Adipose tissue (tissue), 3 donors: ENCODE measurements around the gene MTSS2. TPM values are rescaled to one million over a fixed set of nuclear protein-coding genes. Genes with fewer than 3 reads are reported as not detected.
"Not testable (repeated sequence)": the region's sequence is repeated elsewhere in the genome, so short reads cannot be mapped to it uniquely, and the experiment has no call there.

Experiments
- H3K27ac ChIP-seq: one replicate; pipeline ENCODE4 v1.5.1; 2013; ENCODE audit warnings: low read depth, low read length
- WGBS, 3 donors: extraction: QIAGEN DNeasy Blood & Tissue Kit; methylation state at CpG; one replicate each; pipeline ENCODE4 v1.1.7; 2013; 5-methylcytosine and 5-hydroxymethylcytosine counted together
- polyA plus RNA-seq, 3 donors: library from polyadenylated mRNA; stranded (reverse); fragments of 200-250 nt; gene quantifications; one replicate each; pipeline ENCODE4 v1.2.3, GENCODE V29; 2013
- donor health status: healthy with polysubstance abuse.
- donor health status: Bipolar disorder and iron deficiency.
- donor health status: healthy.

Gene MTSS2
- polyA plus RNA-seq, 3 donors, result 9.4 to 36.6 (median 32.7) TPM

DNA sequence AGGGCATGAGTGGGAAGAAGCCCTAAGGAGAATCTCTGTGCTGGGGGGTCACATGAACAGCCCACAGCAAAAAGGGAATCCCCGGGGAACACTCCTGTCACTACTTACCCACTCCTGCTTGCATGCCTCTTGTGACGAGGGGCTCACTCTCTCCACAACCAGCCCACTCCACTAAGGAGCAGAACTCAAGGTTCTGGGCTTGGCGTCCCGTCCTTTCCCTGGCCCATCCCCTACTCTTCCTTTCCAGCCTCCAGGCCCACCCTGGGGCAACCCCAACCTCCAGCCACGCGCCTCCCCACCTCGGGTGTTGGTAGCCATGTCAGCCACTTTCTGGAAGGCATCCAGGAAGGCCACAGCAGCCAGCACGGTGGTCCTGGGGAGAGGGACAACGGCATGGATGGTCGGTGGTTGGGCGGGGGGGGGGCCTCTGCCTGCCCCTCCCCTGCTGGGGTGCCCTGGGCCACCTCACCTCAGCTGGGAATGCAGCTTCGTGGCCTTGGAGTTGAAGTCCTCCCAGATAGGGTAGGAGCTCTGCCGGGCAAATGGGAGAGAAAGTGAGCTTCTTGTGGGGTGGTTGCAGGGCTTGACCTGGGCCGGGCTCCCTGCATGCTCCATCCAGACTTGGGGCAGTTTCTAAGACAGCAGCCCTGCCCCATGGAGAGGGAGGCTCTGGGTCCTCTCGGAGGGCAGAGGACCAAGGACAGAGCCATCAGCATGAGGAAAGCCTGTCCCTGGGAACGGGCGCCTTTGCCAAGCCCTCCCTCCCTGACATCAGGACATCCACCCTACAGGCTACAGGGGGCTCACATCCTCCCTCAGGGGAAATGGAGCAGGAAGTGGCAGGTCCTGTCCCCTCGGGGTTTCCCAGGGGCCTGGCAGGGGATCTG, 5.1 kb downstream of the MTSS2 start:
- 63 to 77% (median 69%) methylated on average over 18 of the region's 18 CpGs for WGBS, 3 donors
- no peak overlapping the region for H3K27ac ChIP-seq

GRCh38 chr16:70679671-70680494, 6.0 kb downstream of the MTSS2 start:
- WGBS, 3 donors, result 72 to 78% (median 74%) methylated on average over 55 to 80 of the region's 80 CpGs

DNA sequence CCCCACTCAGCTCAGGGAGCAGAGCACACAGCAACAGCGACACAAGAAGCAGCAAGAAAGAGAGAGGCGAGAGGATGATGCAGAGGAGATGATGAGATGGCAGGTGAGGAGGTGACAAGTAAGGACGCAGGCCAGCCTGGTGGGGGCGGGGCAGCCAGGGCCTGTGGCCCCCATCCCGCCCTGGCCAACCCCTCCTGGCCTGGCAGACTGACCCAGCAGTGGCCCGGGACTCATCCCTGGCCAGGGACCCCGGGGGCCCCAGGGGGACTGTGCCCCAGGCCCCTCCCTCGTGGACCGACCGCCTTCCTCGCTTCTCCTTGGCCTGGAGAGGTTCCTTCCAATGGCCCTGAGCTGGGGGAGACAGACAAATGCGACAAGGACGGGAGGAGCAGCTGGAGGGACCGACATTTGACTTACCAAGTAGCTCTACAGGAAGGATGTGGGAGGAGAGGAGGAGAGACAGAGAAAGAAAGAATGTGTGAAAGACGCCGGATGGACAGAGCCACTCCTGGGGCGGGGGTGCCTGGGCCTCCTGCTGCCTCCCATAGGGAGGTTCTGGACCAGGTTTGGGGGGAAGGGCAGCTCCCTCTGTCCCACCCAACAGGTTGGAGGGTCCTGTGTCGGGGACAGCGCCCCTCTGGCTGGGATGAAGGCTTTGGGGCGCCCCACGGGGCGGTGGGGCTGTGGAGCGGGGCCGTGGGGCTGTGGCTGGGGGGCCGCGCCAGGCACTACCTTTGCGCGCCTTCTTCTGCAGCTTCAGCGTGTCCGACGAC, 6.8 kb downstream of the MTSS2 start:
- no peak overlapping the region for H3K27ac ChIP-seq
- 87 to 90% (median 89%) methylated on average over 29 to 31 of the region's 31 CpGs for WGBS, 3 donors

More at GRCh38 chr16:70679671-70680494, 6.0 kb downstream of the MTSS2 start:
- H3K27ac ChIP-seq, result no peak overlapping the region

GRCh38 chr16:70678121-70678897, 7.5 kb downstream of the MTSS2 start:
- no peak overlapping the region for H3K27ac ChIP-seq

GRCh38 chr16:70677499-70678120, 8.2 kb downstream of the MTSS2 start:
- H3K27ac ChIP-seq, result no peak overlapping the region
- WGBS, 3 donors, result 92 to 95% (median 94%) methylated on average over 15 of the region's 15 CpGs

More at GRCh38 chr16:70678121-70678897, 7.5 kb downstream of the MTSS2 start:
- 94 to 96% (median 95%) methylated on average over 21 to 22 of the region's 22 CpGs for WGBS, 3 donors

DNA sequence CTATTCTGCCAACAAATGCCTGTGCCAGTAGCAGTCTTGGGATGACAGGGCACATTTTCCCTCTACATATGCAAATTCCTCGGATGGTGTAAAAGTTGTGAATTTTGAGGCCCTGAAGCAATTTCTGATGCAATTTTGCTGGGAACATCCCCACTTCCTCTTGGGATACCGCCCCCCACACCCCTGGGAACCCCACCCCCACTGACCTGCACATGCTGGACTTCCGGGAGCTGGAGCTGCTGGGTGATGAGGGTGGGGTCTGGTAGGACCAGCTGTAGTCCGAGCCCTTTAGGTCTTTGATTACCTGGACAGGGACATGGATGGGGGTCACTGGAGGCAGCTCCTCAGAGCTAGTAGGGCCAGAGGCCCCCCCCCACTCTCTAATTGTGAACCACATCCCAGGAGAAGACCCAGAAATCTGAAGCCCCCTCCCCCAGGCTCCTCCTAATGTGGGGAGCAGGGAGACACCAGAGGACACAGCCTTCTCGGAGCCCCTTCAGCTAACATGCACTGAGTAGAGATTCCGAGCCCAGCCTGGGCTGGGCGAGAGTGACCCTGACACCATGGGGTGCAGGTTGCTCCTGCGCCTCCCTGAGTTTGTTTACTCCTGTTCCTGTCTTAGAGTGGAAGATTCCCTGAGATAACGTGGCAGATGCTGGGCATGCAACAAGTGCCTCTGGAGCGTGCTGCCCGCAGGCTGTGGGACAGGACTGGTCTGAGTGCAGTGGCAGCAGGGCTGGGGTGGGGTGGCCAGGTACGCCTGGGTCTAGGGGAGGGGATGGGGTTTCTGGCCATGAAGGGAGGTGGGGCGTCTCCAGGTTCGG, 9.0 kb downstream of the MTSS2 start:
- WGBS, 3 donors, result 83 to 91% (median 86%) methylated on average over 14 of the region's 14 CpGs

DNA sequence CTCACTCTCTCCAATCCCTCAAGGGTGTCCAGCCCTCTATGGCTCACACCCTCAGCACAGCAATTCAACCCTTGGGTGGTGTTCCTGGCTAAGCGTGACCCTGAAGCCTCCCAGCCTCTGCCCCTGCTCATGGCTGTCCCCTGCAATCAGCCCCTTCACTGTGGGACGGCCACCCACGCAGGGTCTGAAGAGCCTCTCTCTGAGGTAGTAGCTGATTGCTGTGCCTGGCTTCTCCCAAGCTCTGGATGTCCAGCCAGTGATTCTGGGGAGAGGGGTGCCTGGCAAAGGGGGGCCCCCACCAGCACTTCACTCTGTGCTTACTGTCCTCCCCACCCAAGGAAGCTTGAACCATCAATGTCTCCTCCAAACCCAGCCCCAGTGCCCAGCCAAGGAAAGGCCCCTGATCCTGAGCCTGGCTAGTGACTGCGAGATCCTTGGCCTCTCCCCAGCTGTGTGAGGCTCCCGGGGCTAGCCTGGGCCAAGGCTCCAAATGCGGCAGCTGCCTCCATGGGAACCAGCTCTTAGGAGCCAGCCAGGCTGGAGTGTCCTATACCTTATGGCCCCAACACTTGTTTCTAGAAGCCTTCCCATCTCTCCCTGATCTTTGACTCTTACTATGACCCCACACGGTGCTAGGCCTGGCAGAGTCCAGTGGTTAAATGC, 9.9 kb downstream of the MTSS2 start:
- 80 to 90% (median 85%) methylated on average over 7 of the region's 7 CpGs for WGBS, 3 donors
- no peak overlapping the region for H3K27ac ChIP-seq

More for the DNA sequence above, 9.0 kb downstream of the MTSS2 start:
- H3K27ac ChIP-seq, result no peak overlapping the region

GRCh38 chr16:70674221-70675014, 11.4 kb downstream of the MTSS2 start:
- H3K27ac ChIP-seq, result no peak overlapping the region
- WGBS, 3 donors, result 92 to 94% (median 93%) methylated on average over 18 of the region's 18 CpGs

GRCh38 chr16:70670938-70671337, 14.9 kb downstream of the MTSS2 start:
- 96 to 98% (median 97%) methylated on average over 4 of the region's 4 CpGs for WGBS, 3 donors
- not testable (repeated sequence) for H3K27ac ChIP-seq

GRCh38 chr16:70670175-70670574, 15.7 kb downstream of the MTSS2 start:
- H3K27ac ChIP-seq, result no peak overlapping the region
- 92 to 96% (median 94%) methylated on average over 2 of the region's 2 CpGs for WGBS, 3 donors

GRCh38 chr16:70665806-70666735, 19.8 kb downstream of the MTSS2 start:
- H3K27ac ChIP-seq, result no peak overlapping the region
- 87 to 91% (median 89%) methylated on average over 21 to 22 of the region's 22 CpGs for WGBS, 3 donors

DNA sequence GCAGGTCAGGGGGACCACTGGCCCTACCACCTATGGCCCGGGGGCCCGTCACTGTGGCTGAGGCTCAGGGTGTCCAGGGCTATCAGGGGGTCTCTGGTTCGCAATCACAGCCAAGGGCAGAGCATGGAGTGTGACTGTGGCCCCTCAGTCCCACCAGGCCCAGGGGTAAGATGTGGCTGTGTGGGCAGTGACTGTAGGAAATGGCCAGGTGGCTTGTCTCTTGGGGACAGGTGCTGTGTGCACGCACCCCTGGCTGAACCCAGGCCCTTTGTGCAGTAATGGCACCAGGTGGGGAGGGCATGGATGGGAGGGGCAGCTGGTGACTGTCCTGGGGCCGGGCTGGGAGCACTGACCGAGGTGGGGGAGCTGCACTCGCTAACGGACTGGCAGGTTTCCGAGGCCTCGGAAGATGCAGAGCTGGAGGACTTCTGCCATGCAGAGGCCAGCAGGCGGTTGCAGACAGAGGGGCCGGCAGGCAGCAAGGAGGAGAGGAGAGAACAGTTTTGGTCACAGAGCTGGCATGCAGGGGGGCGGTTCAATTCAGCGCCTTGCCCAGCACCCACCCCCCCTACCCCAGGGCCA, 20.6 kb downstream of the MTSS2 start:
- WGBS, 3 donors, result 93 to 97% (median 96%) methylated on average over 14 of the region's 14 CpGs
- no peak overlapping the region for H3K27ac ChIP-seq

DNA sequence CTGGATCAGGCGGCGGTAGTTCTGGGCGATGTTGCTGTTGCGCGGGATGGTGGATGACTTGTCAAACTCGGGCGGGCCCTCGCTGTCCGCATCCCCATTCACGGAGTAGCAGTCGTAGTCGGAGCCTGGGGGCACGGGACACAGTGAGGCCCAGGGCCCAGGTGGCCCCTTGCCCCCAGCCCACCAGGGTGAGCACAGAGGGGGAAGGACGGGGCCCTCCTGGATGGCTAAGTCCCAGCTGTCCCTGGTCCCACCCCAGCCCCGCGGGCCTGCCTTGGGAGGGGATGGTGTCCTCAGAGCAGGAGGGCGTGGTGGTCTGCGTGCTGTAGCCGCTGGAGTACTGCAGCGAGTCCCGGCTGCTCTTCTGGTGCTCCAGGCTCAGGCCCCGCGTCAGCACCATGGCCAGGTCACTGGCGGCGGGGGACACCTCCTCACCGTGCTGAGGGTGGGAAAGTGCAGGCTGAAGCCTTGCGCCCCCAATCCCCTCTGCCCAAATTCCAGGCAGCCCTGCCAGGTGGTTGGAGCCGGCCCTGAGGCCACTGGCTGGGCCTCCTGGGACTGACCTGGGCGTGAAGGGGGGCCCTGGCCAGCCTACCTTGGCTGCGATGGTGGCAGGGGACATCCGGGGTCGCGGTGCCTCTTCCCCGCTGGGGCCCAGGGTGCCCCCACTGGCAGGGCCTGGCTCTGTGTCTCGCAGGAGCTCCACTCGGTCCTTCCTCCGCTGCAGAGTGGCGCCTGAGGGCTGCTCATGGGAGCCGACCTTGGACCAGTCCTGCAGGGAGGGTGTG, 21.3 kb downstream of the MTSS2 start:
- no peak overlapping the region for H3K27ac ChIP-seq
- WGBS, 3 donors, result 93 to 94% (median 94%) methylated on average over 37 to 39 of the region's 39 CpGs
